ENCODE data around the gene IGSF22. TPM values are rescaled to one million over a fixed set of nuclear protein-coding genes. Genes with fewer than 3 reads are reported as not detected.

IGSF22 gene
- polyA plus RNA-seq, 1 of the 3 experiments (the other 2 are of a cell fraction), result 0.02 TPM

Other genes with a start within 250 kb of the IGSF22 start
- gene TSG101, start 199.2 kb downstream of the IGSF22 start, polyA plus RNA-seq (2012; rRNA removed), result 164 and 229 TPM in 2 replicates
- gene UEVLD, start 137.5 kb downstream of the IGSF22 start, polyA plus RNA-seq (2012; rRNA removed), result 8.9 and 13.5 TPM in 2 replicates
- gene MISFA, start 126.4 kb downstream of the IGSF22 start, polyA plus RNA-seq (2012; rRNA removed), result 2.3 and 2.4 TPM in 2 replicates
- gene SPTY2D1, start 91.8 kb downstream of the IGSF22 start, polyA plus RNA-seq (2012; rRNA removed), result 5.3 and 8.6 TPM in 2 replicates
- gene TMEM86A, start 27.4 kb downstream of the IGSF22 start, polyA plus RNA-seq (2012; rRNA removed), result 1.2 TPM in 2 replicates
- not detected in 2 replicates for gene PTPN5, start 65.6 kb upstream of the IGSF22 start, polyA plus RNA-seq (2012; rRNA removed)
- not detected in 2 replicates for gene MRGPRX1, start 213.2 kb upstream of the IGSF22 start, polyA plus RNA-seq (2012; rRNA removed)